ENCODE results near the gene FAM184B.
A peak's percentile ranks its signal among the peaks of the same experiment; 100 is the strongest.

FAM184B gene

GRCh38 chr4:17702641-17703040, 78.8 kb downstream of the FAM184B start:
- no peaks in the 10 kb centered on the region for H3K4me1 ChIP-seq (ENCODE audit: control insufficient read depth, insufficient read depth, low read length, poor library complexity, severe bottlenecking)
- no peaks in the 10 kb centered on the region for H3K36me3 ChIP-seq (ENCODE audit: control insufficient read depth, insufficient read depth, low read length)
- H3K9me3 ChIP-seq (ENCODE audit: control insufficient read depth, low read length): no peaks in the 10 kb centered on the region
- WGBS, 2 experiments (ENCODE audit: insufficient coverage in 2 of 2): 73 to 93% methylated on average over 3 to 4 of the region's 5 CpGs
- no peak overlapping the region for H3K4me3 ChIP-seq (ENCODE audit: extremely low read depth, insufficient read depth, low read length, poor library complexity, severe bottlenecking)
- H3K27ac ChIP-seq (ENCODE audit: low read depth, low read length, severe bottlenecking): no peak overlapping the region

DNA sequence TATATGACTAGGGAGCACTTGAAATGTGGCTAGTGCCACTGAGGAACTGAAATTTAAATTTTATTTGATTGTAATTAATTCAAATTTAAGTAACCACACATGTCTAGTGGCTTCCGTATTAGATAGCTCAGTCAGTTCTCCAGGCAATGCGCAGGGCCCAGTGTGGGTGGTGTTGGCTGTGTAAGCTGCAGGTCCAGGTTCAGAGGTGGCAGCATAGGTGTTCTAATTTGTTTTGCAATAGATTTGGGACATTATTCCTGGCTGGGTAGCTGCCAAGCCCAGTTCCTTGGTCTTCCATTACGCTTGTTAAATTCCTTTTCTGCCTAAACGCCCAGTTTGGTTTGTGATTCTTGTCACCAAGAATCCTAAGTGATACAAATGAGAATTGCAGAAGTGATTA, 79.5 kb downstream of the FAM184B start:
- no peaks in the 10 kb centered on the region for H3K4me1 ChIP-seq (ENCODE audit: control insufficient read depth, insufficient read depth, low read length, poor library complexity, severe bottlenecking)
- 90 to 96% methylated on average over 3 to 4 of the region's 4 CpGs for WGBS, 2 experiments (ENCODE audit: insufficient coverage in 2 of 2)
- no peaks in the 10 kb centered on the region for H3K36me3 ChIP-seq (ENCODE audit: control insufficient read depth, insufficient read depth, low read length)
- H3K27ac ChIP-seq (ENCODE audit: low read depth, low read length, severe bottlenecking): no peak overlapping the region
- no peak overlapping the region for H3K4me3 ChIP-seq (ENCODE audit: extremely low read depth, insufficient read depth, low read length, poor library complexity, severe bottlenecking)
- H3K9me3 ChIP-seq (ENCODE audit: control insufficient read depth, low read length): no peaks in the 10 kb centered on the region

- Histone ChIP-seq H3K4me3 (ENCODE audit: extremely low read depth, insufficient read depth, low read length, poor library complexity, severe bottlenecking) (no peak overlapping the region), H3K36me3 (ENCODE audit: control insufficient read depth, insufficient read depth, low read length) (no peaks in the 10 kb centered on the region), H3K4me1 (ENCODE audit: control insufficient read depth, insufficient read depth, low read length, poor library complexity, severe bottlenecking) (no peaks in the 10 kb centered on the region), H3K9me3 (ENCODE audit: control insufficient read depth, low read length) (no peaks in the 10 kb centered on the region), H3K27ac (ENCODE audit: low read depth, low read length, severe bottlenecking) (no peak overlapping the region)
- 92 to 93% methylated on average over 3 to 8 of the region's 8 CpGs for WGBS, 2 experiments (ENCODE audit: insufficient coverage in 2 of 2)
Observed at GRCh38 chr4:17701138-17701839, 80.1 kb downstream of the FAM184B start.

- no peaks in the 10 kb centered on the region for H3K4me1 ChIP-seq (ENCODE audit: control insufficient read depth, insufficient read depth, low read length, poor library complexity, severe bottlenecking)
- no peak overlapping the region for H3K4me3 ChIP-seq (ENCODE audit: extremely low read depth, insufficient read depth, low read length, poor library complexity, severe bottlenecking)
- H3K36me3 ChIP-seq (ENCODE audit: control insufficient read depth, insufficient read depth, low read length): no peaks in the 10 kb centered on the region
- no peak overlapping the region for H3K27ac ChIP-seq (ENCODE audit: low read depth, low read length, severe bottlenecking)
- H3K9me3 ChIP-seq (ENCODE audit: control insufficient read depth, low read length): no peaks in the 10 kb centered on the region
- no CpG with 5 or more reads among the region's 2 CpGs for WGBS, 2 experiments (ENCODE audit: insufficient coverage in 2 of 2)
Observed at GRCh38 chr4:17699380-17699779, 82.0 kb downstream of the FAM184B start.

GRCh38 chr4:17698116-17698515, 83.3 kb downstream of the FAM184B start:
- no CpG with 5 or more reads among the region's 4 CpGs for WGBS, 2 experiments (ENCODE audit: insufficient coverage in 2 of 2)

DNA sequence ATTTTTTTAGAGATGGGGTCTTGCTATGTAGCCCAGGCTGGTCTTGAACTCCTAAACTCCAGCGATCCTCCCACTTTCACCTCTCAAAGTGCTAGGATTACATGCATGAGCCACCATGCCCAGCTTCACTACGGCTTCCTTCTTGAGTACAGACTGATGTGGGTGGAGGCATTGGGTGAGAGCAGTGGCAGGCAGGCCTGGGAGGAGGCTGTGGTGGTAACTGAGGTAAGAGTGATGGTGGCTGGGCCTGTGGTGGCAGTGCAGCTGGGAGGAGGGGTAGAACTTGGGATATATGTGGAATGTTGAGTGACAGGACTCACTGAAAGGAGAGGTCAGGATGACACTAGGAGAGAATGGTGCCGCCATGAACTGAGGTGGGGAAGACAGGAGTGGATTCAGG, 86.1 kb downstream of the FAM184B start:
- WGBS, 2 experiments (ENCODE audit: insufficient coverage in 2 of 2): 67 to 89% methylated on average over 1 to 3 of the region's 3 CpGs
- H3K9me3 ChIP-seq (ENCODE audit: control insufficient read depth, low read length): no peaks in the 10 kb centered on the region

More at GRCh38 chr4:17698116-17698515, 83.3 kb downstream of the FAM184B start:
- Histone ChIP-seq H3K27ac (ENCODE audit: low read depth, low read length, severe bottlenecking) (no peak overlapping the region), H3K4me1 (ENCODE audit: control insufficient read depth, insufficient read depth, low read length, poor library complexity, severe bottlenecking) (no peaks in the 10 kb centered on the region), H3K9me3 (ENCODE audit: control insufficient read depth, low read length) (no peaks in the 10 kb centered on the region), H3K36me3 (ENCODE audit: control insufficient read depth, insufficient read depth, low read length) (no peaks in the 10 kb centered on the region), H3K4me3 (ENCODE audit: extremely low read depth, insufficient read depth, low read length, poor library complexity, severe bottlenecking) (no peak overlapping the region)

GRCh38 chr4:17694552-17694951, 86.9 kb downstream of the FAM184B start:
- Histone ChIP-seq H3K27ac (ENCODE audit: low read depth, low read length, severe bottlenecking) (no peak overlapping the region), H3K9me3 (ENCODE audit: control insufficient read depth, low read length) (no peaks in the 10 kb centered on the region), H3K4me3 (ENCODE audit: extremely low read depth, insufficient read depth, low read length, poor library complexity, severe bottlenecking) (no peak overlapping the region), H3K36me3 (ENCODE audit: control insufficient read depth, insufficient read depth, low read length) (no peaks in the 10 kb centered on the region), H3K4me1 (ENCODE audit: control insufficient read depth, insufficient read depth, low read length, poor library complexity, severe bottlenecking) (no peaks in the 10 kb centered on the region)
- WGBS, 2 experiments (ENCODE audit: insufficient coverage in 2 of 2): 25 to 50% methylated on average over 1 of the region's 1 CpG

More for the DNA sequence above, 86.1 kb downstream of the FAM184B start:
- no peaks in the 10 kb centered on the region for H3K36me3 ChIP-seq (ENCODE audit: control insufficient read depth, insufficient read depth, low read length)
- H3K4me3 ChIP-seq (ENCODE audit: extremely low read depth, insufficient read depth, low read length, poor library complexity, severe bottlenecking): no peak overlapping the region
- H3K27ac ChIP-seq (ENCODE audit: low read depth, low read length, severe bottlenecking): no peak overlapping the region
- H3K4me1 ChIP-seq (ENCODE audit: control insufficient read depth, insufficient read depth, low read length, poor library complexity, severe bottlenecking): no peaks in the 10 kb centered on the region

DNA sequence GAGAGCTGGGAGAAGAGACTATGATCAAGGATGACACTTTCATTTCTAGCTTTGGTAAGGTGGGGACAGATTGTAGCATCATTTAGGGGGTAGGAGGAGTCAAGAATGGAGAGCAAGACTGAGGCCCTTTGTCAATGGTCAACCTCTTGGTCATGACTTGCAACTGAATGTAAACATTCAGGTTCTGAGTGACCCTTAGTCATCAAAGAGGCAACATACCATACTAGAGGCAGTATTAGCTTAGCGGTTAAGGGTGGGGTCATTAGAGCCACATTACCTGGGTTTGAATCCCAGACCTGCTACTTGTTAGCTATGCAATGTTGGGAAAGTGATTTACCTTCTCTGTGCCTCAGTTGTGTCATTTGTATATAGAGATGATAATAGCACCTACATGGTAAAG, 90.5 kb downstream of the FAM184B start:
- Histone ChIP-seq H3K36me3 (ENCODE audit: control insufficient read depth, insufficient read depth, low read length) (no peaks in the 10 kb centered on the region), H3K9me3 (ENCODE audit: control insufficient read depth, low read length) (no peaks in the 10 kb centered on the region), H3K27ac (ENCODE audit: low read depth, low read length, severe bottlenecking) (no peak overlapping the region), H3K4me3 (ENCODE audit: extremely low read depth, insufficient read depth, low read length, poor library complexity, severe bottlenecking) (no peak overlapping the region), H3K4me1 (ENCODE audit: control insufficient read depth, insufficient read depth, low read length, poor library complexity, severe bottlenecking) (peaks cover 4% of the 10 kb centered on the region)
- 100% methylated on average over 1 of the region's 1 CpG for WGBS, 2 experiments (ENCODE audit: insufficient coverage in 2 of 2)

- Histone ChIP-seq H3K36me3 (ENCODE audit: control insufficient read depth, insufficient read depth, low read length) (no peaks in the 10 kb centered on the region), H3K9me3 (ENCODE audit: control insufficient read depth, low read length) (no peaks in the 10 kb centered on the region), H3K4me3 (ENCODE audit: extremely low read depth, insufficient read depth, low read length, poor library complexity, severe bottlenecking) (no peak overlapping the region), H3K27ac (ENCODE audit: low read depth, low read length, severe bottlenecking) (no peak overlapping the region), H3K4me1 (ENCODE audit: control insufficient read depth, insufficient read depth, low read length, poor library complexity, severe bottlenecking) (peaks cover 4% of the 10 kb centered on the region)
- 90 to 92% methylated on average over 3 to 4 of the region's 5 CpGs for WGBS, 2 experiments (ENCODE audit: insufficient coverage in 2 of 2)
Observed at GRCh38 chr4:17690135-17690534, 91.3 kb downstream of the FAM184B start.

DNA sequence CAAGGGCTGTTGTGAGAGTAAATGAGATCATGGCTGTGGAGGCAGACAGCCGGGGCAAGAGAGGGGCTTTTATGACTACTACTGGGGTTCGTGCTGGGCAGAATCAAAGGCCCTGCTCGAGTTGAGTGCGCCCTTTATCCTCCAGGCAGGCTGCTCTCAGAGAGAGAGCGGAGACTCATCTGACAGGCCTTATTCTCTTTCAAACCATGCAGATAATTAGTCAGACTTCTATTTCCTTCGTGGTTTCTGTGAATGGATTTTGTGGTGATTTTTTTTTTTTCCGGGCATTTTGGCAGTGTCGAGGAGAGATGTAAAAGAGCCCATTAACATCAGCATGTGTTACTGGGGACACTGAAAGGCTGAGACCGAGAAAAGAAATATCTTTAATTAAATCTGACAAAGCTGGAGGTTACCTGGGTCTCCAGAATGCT, 93.4 kb downstream of the FAM184B start:
- no peaks in the 10 kb centered on the region for H3K9me3 ChIP-seq (ENCODE audit: control insufficient read depth, low read length)
- WGBS, 2 experiments (ENCODE audit: insufficient coverage in 2 of 2): 78 to 89% methylated on average over 4 to 8 of the region's 9 CpGs
- no peaks in the 10 kb centered on the region for H3K36me3 ChIP-seq (ENCODE audit: control insufficient read depth, insufficient read depth, low read length)
- H3K27ac ChIP-seq (ENCODE audit: low read depth, low read length, severe bottlenecking): peak overlapping the region; percentile 66
- peaks cover 4% of the 10 kb centered on the region for H3K4me1 ChIP-seq (ENCODE audit: control insufficient read depth, insufficient read depth, low read length, poor library complexity, severe bottlenecking)
- H3K4me3 ChIP-seq (ENCODE audit: extremely low read depth, insufficient read depth, low read length, poor library complexity, severe bottlenecking): no peak overlapping the region

DNA sequence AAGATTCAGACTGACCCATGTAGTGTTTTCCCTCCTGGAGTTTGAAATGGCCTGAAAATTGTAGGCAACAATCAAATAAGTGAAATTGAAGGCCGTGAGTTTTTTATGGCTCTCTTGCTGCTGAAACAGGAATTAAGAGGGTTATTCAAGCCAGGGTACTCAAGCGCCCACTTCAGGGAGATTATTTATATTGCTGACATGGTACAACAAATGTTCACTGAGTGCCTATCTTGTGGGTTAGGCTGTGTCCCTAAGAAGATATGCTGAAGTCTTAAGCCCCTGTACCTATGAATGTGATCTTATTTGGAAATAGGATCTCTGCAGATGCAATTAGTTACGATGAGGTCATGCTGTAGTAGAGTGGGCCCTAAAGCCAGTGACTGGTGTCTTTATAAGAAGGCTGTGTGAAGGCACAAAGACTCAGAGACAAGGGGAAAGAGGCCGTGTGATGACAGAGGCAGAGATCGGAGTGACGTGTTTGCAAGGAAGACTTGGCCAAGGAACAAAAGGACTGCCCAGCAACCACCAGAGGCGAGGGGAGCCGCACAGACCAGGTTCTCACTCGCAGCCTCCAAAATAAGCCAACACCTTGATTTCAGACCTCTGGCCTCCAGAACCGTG, 94.1 kb downstream of the FAM184B start:
- 91 to 93% methylated on average over 10 of the region's 10 CpGs for WGBS, 2 experiments (ENCODE audit: insufficient coverage in 2 of 2)
- no peak overlapping the region for H3K4me3 ChIP-seq (ENCODE audit: extremely low read depth, insufficient read depth, low read length, poor library complexity, severe bottlenecking)
- peaks cover 4% of the 10 kb centered on the region for H3K4me1 ChIP-seq (ENCODE audit: control insufficient read depth, insufficient read depth, low read length, poor library complexity, severe bottlenecking)
- H3K27ac ChIP-seq (ENCODE audit: low read depth, low read length, severe bottlenecking): peak overlapping the region; percentile 66
- no peaks in the 10 kb centered on the region for H3K36me3 ChIP-seq (ENCODE audit: control insufficient read depth, insufficient read depth, low read length)
- no peaks in the 10 kb centered on the region for H3K9me3 ChIP-seq (ENCODE audit: control insufficient read depth, low read length)
